ENCODE results near the gene ZNF326.

The ZNF326 gene

GRCh38 chr1:90067194-90067931 lies 72.5 kb downstream of the ZNF326 start:
- no peak overlapping the region for H3K4me3 ChIP-seq (ENCODE audit: low read depth, low read length)
- DNase-seq (ENCODE audit: low read depth), result no peak
- TF ChIP-seq CTCF (IDR thresholded peaks at IDR 0.05; ENCODE audit: control insufficient read depth, extremely low read depth, insufficient read depth), result no peak

- no peak for DNase-seq (ENCODE audit: low read depth)
- H3K4me3 ChIP-seq (ENCODE audit: low read depth, low read length), result no peak overlapping the region
- TF ChIP-seq CTCF (IDR thresholded peaks at IDR 0.05; ENCODE audit: control insufficient read depth, extremely low read depth, insufficient read depth), result no peak
Observed at GRCh38 chr1:90068611-90069280, 73.8 kb downstream of the ZNF326 start.

GRCh38 chr1:90074137-90074536 lies 79.2 kb downstream of the ZNF326 start:
- H3K4me3 ChIP-seq (ENCODE audit: low read depth, low read length), result no peak overlapping the region
- no peak for TF ChIP-seq CTCF (IDR thresholded peaks at IDR 0.05; ENCODE audit: control insufficient read depth, extremely low read depth, insufficient read depth)
- DNase-seq (ENCODE audit: low read depth), result no peak

DNA sequence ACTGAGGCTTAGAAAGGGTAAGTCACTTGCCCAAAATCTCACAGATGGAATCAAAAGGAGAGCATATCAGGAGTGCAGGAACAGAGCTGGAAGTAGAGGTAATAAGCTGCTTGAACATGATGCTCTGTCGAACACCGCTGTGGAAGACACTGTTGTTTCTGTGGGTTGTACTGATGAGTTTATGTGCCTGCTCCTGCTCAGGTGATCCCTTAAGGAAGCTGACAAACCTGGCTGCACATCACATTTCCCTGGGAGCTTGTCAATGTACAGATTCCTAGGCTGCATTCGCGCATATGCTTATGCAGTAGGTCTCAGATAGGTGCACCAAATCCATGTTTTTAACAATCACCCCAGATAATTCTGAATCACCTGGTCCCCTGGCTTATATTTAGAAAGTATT lies 79.7 kb downstream of the ZNF326 start:
- DNase-seq (ENCODE audit: low read depth), result no peak
- no peak overlapping the region for H3K4me3 ChIP-seq (ENCODE audit: low read depth, low read length)
- TF ChIP-seq CTCF (IDR thresholded peaks at IDR 0.05; ENCODE audit: control insufficient read depth, extremely low read depth, insufficient read depth), result no peak

- DNase-seq (ENCODE audit: low read depth), result no peak
- no peak overlapping the region for H3K4me3 ChIP-seq (ENCODE audit: low read depth, low read length)
- no peak for TF ChIP-seq CTCF (IDR thresholded peaks at IDR 0.05; ENCODE audit: control insufficient read depth, extremely low read depth, insufficient read depth)
Observed at GRCh38 chr1:90074970-90075391, 80.1 kb downstream of the ZNF326 start.

DNA sequence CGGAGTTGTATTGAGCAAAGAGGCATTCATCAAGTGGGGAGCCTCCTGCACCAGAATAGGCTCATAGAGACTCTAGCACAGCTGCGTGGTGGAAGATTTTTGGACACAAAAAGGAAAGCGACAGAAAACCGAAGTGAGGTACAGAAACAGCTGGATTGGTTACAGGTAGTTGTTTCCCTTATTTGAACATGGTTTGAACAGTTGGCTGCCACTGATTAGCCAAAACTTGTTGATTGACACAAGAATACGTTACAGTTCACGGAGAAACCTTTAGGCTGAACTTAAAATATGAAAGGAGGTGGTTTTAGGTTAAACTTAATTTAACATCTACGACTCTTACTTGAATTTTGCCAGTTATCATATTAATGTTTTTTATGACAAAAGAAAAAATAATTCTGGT lies 89.1 kb downstream of the ZNF326 start:
- no peak for DNase-seq (ENCODE audit: low read depth)
- no peak for TF ChIP-seq CTCF (IDR thresholded peaks at IDR 0.05; ENCODE audit: control insufficient read depth, extremely low read depth, insufficient read depth)
- H3K4me3 ChIP-seq (ENCODE audit: low read depth, low read length), result no peak overlapping the region

All from LNCaP clone FGC (cell line).